ENCODE data around the gene GPR158. TPM values are rescaled to one million over a fixed set of nuclear protein-coding genes. Genes with fewer than 3 reads are reported as not detected.

The GPR158 gene
- total and polyA plus RNA-seq, 4 donors, result 0.42 TPM; not detected in 3

DNA sequence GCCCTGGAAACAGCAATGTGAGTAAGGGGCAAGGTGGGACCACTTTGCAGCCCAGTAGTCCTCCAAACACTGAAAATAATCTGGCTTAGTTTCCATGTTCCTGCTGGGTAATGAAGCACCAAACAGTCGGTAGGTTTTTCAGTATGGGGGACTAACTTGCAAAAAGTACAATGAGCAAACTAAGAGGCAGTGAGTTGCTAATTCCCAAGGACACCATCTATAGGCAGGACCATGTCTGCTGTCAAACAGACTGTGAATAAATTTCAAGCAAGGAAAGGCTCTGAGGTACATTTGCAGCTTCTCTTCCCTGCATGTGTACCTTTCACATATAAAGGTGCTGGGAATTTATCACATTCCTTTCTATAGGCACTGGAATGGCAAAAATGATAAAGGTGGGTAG lies 327.7 kb downstream of the GPR158 start:
- Histone ChIP-seq H3K36me3 (ENCODE audit: control insufficient read depth in 1 of 2, insufficient read depth in 2 of 2, low read length in 1 of 2) (no peaks in the 10 kb centered on the region), H3K4me1 (ENCODE audit: control insufficient read depth in 1 of 2, insufficient read depth in 2 of 2, low read length in 2 of 2) (no peaks in the 10 kb centered on the region), H3K27me3 (ENCODE audit: control insufficient read depth in 1 of 2, insufficient read depth in 2 of 2, low read length in 1 of 2) (peaks cover 0 to 3% of the 10 kb centered on the region in 2 donors), H3K27ac (ENCODE audit: low read depth in 1 of 2, low read length in 2 of 2) (no peak overlapping the region), H3K4me3 (ENCODE audit: low read length in 2 of 2) (no peak overlapping the region), H3K9me3 (ENCODE audit: control insufficient read depth, low read length) (peaks cover 2% of the 10 kb centered on the region)
- ATAC-seq (ENCODE audit: low FRiP score), result no peak
- WGBS, 2 donors, result 31 to 39% methylated on average over 1 of the region's 1 CpG
- intact Hi-C loops (cut with DNase I), result no loop called here
- DNase-seq, result no peak

DNA sequence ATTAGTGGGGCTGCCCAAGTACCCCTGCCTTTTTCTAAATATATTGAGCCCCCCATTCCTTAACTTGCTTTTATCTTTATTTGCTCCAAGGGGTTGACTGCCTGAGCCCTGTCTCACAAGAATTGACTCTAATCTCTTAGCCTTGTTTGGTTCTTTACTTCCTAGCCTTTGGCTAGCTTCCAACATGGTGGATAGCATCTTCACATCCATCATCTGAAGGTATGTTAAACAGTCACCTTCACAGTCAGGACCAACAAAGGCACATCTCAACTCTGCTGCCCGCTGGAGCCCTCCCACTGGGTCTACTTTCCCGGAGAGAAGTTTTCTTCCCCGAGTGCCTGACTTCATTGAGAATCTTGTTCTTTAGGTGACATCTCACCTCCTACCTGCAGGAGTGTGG lies 329.5 kb downstream of the GPR158 start:
- intact Hi-C loops (cut with DNase I), result no loop called here
- no peak for ATAC-seq (ENCODE audit: low FRiP score)
- Histone ChIP-seq H3K4me3 (ENCODE audit: low read length in 2 of 2) (no peak overlapping the region), H3K27ac (ENCODE audit: low read depth in 1 of 2, low read length in 2 of 2) (no peak overlapping the region), H3K4me1 (ENCODE audit: control insufficient read depth in 1 of 2, insufficient read depth in 2 of 2, low read length in 2 of 2) (no peaks in the 10 kb centered on the region), H3K36me3 (ENCODE audit: control insufficient read depth in 1 of 2, insufficient read depth in 2 of 2, low read length in 1 of 2) (no peaks in the 10 kb centered on the region), H3K27me3 (ENCODE audit: control insufficient read depth in 1 of 2, insufficient read depth in 2 of 2, low read length in 1 of 2) (no peaks in the 10 kb centered on the region), H3K9me3 (ENCODE audit: control insufficient read depth, low read length) (no peaks in the 10 kb centered on the region)
- DNase-seq, result no peak
- 72 to 90% methylated on average over 3 of the region's 3 CpGs for WGBS, 2 donors

- no peak overlapping the region for H3K27ac ChIP-seq (ENCODE audit: low read depth in 1 of 2, low read length in 2 of 2)
- H3K4me3 ChIP-seq (ENCODE audit: low read length in 2 of 2), result no peak overlapping the region
- 84 to 86% methylated on average over 3 of the region's 3 CpGs for WGBS, 2 donors
These were observed 330.0 kb downstream of the GPR158 start for GRCh38 chr10:25504838-25505237.

GRCh38 chr10:25505466-25505865 lies 330.7 kb downstream of the GPR158 start:
- 72 to 75% methylated on average over 3 of the region's 3 CpGs for WGBS, 2 donors
- Histone ChIP-seq H3K36me3 (ENCODE audit: control insufficient read depth in 1 of 2, insufficient read depth in 2 of 2, low read length in 1 of 2) (no peaks in the 10 kb centered on the region), H3K27me3 (ENCODE audit: control insufficient read depth in 1 of 2, insufficient read depth in 2 of 2, low read length in 1 of 2) (no peaks in the 10 kb centered on the region), H3K4me3 (ENCODE audit: low read length in 2 of 2) (no peak overlapping the region), H3K4me1 (ENCODE audit: control insufficient read depth in 1 of 2, insufficient read depth in 2 of 2, low read length in 2 of 2) (no peaks in the 10 kb centered on the region), H3K27ac (ENCODE audit: low read depth in 1 of 2, low read length in 2 of 2) (no peak overlapping the region), H3K9me3 (ENCODE audit: control insufficient read depth, low read length) (no peaks in the 10 kb centered on the region)
- DNase-seq, result no peak
- intact Hi-C loops (cut with DNase I), result no loop called here
- ATAC-seq (ENCODE audit: low FRiP score), result no peak

More at GRCh38 chr10:25504838-25505237, 330.0 kb downstream of the GPR158 start:
- ATAC-seq (ENCODE audit: low FRiP score) (no peak), DNase-seq (no peak)
- Histone ChIP-seq H3K9me3 (ENCODE audit: control insufficient read depth, low read length) (no peaks in the 10 kb centered on the region), H3K4me1 (ENCODE audit: control insufficient read depth in 1 of 2, insufficient read depth in 2 of 2, low read length in 2 of 2) (no peaks in the 10 kb centered on the region), H3K36me3 (ENCODE audit: control insufficient read depth in 1 of 2, insufficient read depth in 2 of 2, low read length in 1 of 2) (no peaks in the 10 kb centered on the region), H3K27me3 (ENCODE audit: control insufficient read depth in 1 of 2, insufficient read depth in 2 of 2, low read length in 1 of 2) (no peaks in the 10 kb centered on the region)
- intact Hi-C loops (cut with DNase I), result no loop called here

GRCh38 chr10:25506821-25507335 lies 332.1 kb downstream of the GPR158 start:
- no peaks in the 10 kb centered on the region for H3K27me3 ChIP-seq (ENCODE audit: control insufficient read depth in 1 of 2, insufficient read depth in 2 of 2, low read length in 1 of 2)
- 28 to 35% methylated on average over 2 of the region's 2 CpGs for WGBS, 2 donors
- no peak for ATAC-seq (ENCODE audit: low FRiP score)
- no peak overlapping the region for H3K27ac ChIP-seq (ENCODE audit: low read depth in 1 of 2, low read length in 2 of 2)
- intact Hi-C loops (cut with DNase I), result no loop called here
- no peaks in the 10 kb centered on the region for H3K4me1 ChIP-seq (ENCODE audit: control insufficient read depth in 1 of 2, insufficient read depth in 2 of 2, low read length in 2 of 2)
- DNase-seq, result no peak
- H3K4me3 ChIP-seq (ENCODE audit: low read length in 2 of 2), result no peak overlapping the region
- H3K36me3 ChIP-seq (ENCODE audit: control insufficient read depth in 1 of 2, insufficient read depth in 2 of 2, low read length in 1 of 2), result no peaks in the 10 kb centered on the region
- H3K9me3 ChIP-seq (ENCODE audit: control insufficient read depth, low read length), result no peaks in the 10 kb centered on the region

GRCh38 chr10:25508112-25508815 lies 333.5 kb downstream of the GPR158 start:
- intact Hi-C loops (cut with DNase I), result no loop called here
- 40 to 44% methylated on average over 5 of the region's 5 CpGs for WGBS, 2 donors

GRCh38 chr10:25509151-25509550 lies 334.4 kb downstream of the GPR158 start:
- no peak for ATAC-seq (ENCODE audit: low FRiP score)
- intact Hi-C loops (cut with DNase I), result no loop called here
- 70% methylated on average over 6 of the region's 6 CpGs for WGBS, 2 donors

More at GRCh38 chr10:25508112-25508815, 333.5 kb downstream of the GPR158 start:
- no peak overlapping the region for H3K27ac ChIP-seq (ENCODE audit: low read depth in 1 of 2, low read length in 2 of 2)
- H3K36me3 ChIP-seq (ENCODE audit: control insufficient read depth in 1 of 2, insufficient read depth in 2 of 2, low read length in 1 of 2), result no peaks in the 10 kb centered on the region
- H3K27me3 ChIP-seq (ENCODE audit: control insufficient read depth in 1 of 2, insufficient read depth in 2 of 2, low read length in 1 of 2), result no peaks in the 10 kb centered on the region
- H3K4me3 ChIP-seq (ENCODE audit: low read length in 2 of 2), result no peak overlapping the region
- ATAC-seq (ENCODE audit: low FRiP score) (no peak), DNase-seq (no peak)
- H3K4me1 ChIP-seq (ENCODE audit: control insufficient read depth in 1 of 2, insufficient read depth in 2 of 2, low read length in 2 of 2), result no peaks in the 10 kb centered on the region
- H3K9me3 ChIP-seq (ENCODE audit: control insufficient read depth, low read length), result no peaks in the 10 kb centered on the region

GRCh38 chr10:25522294-25522693 lies 347.5 kb downstream of the GPR158 start:
- Histone ChIP-seq H3K4me3 (ENCODE audit: low read length in 2 of 2) (no peak overlapping the region), H3K9me3 (ENCODE audit: control insufficient read depth, low read length) (no peaks in the 10 kb centered on the region), H3K36me3 (ENCODE audit: control insufficient read depth in 1 of 2, insufficient read depth in 2 of 2, low read length in 1 of 2) (no peaks in the 10 kb centered on the region), H3K4me1 (ENCODE audit: control insufficient read depth in 1 of 2, insufficient read depth in 2 of 2, low read length in 2 of 2) (no peaks in the 10 kb centered on the region), H3K27me3 (ENCODE audit: control insufficient read depth in 1 of 2, insufficient read depth in 2 of 2, low read length in 1 of 2) (no peaks in the 10 kb centered on the region), H3K27ac (ENCODE audit: low read depth in 1 of 2, low read length in 2 of 2) (no peak overlapping the region)
- DNase-seq (no peak), ATAC-seq (ENCODE audit: low FRiP score) (no peak)
- intact Hi-C loops (cut with DNase I), result no loop called here
- 79 to 82% methylated on average over 2 of the region's 2 CpGs for WGBS, 2 donors

More at GRCh38 chr10:25509151-25509550, 334.4 kb downstream of the GPR158 start:
- Histone ChIP-seq H3K4me1 (ENCODE audit: control insufficient read depth in 1 of 2, insufficient read depth in 2 of 2, low read length in 2 of 2) (no peaks in the 10 kb centered on the region), H3K4me3 (ENCODE audit: low read length in 2 of 2) (no peak overlapping the region), H3K27ac (ENCODE audit: low read depth in 1 of 2, low read length in 2 of 2) (no peak overlapping the region), H3K36me3 (ENCODE audit: control insufficient read depth in 1 of 2, insufficient read depth in 2 of 2, low read length in 1 of 2) (no peaks in the 10 kb centered on the region), H3K27me3 (ENCODE audit: control insufficient read depth in 1 of 2, insufficient read depth in 2 of 2, low read length in 1 of 2) (no peaks in the 10 kb centered on the region), H3K9me3 (ENCODE audit: control insufficient read depth, low read length) (no peaks in the 10 kb centered on the region)
- DNase-seq, result no peak

GRCh38 chr10:25522946-25523608 lies 348.3 kb downstream of the GPR158 start:
- H3K4me1 ChIP-seq (ENCODE audit: control insufficient read depth in 1 of 2, insufficient read depth in 2 of 2, low read length in 2 of 2), result no peaks in the 10 kb centered on the region
- H3K9me3 ChIP-seq (ENCODE audit: control insufficient read depth, low read length), result no peaks in the 10 kb centered on the region
- no peaks in the 10 kb centered on the region for H3K27me3 ChIP-seq (ENCODE audit: control insufficient read depth in 1 of 2, insufficient read depth in 2 of 2, low read length in 1 of 2)
- ATAC-seq (ENCODE audit: low FRiP score) (no peak), DNase-seq (no peak)
- WGBS, 2 donors, result 66 to 70% methylated on average over 4 of the region's 4 CpGs
- intact Hi-C loops (cut with DNase I), result no loop called here
- no peak overlapping the region for H3K27ac ChIP-seq (ENCODE audit: low read depth in 1 of 2, low read length in 2 of 2)
- H3K36me3 ChIP-seq (ENCODE audit: control insufficient read depth in 1 of 2, insufficient read depth in 2 of 2, low read length in 1 of 2), result no peaks in the 10 kb centered on the region
- H3K4me3 ChIP-seq (ENCODE audit: low read length in 2 of 2), result no peak overlapping the region
